Liver (tissue), 9 donors: ENCODE results near the gene GABBR2. TPM values are rescaled to one million over a fixed set of nuclear protein-coding genes. Genes with fewer than 3 reads are reported as not detected.

Experiments
- DNase-seq: peaks from one replicate; pipeline ENCODE4 v3.0.0-alpha.2; 2017; ENCODE audit warnings: low spot score
- H3K27ac ChIP-seq, 2 donors: one replicate each; pipeline ENCODE4 v1.7.0; 2013; ENCODE audit warnings: inconsistent platforms in 2 of 2, low read length in 2 of 2, control low read depth in 1 of 2, low read depth in 1 of 2, mild to moderate bottlenecking in 1 of 2
- H3K27me3 ChIP-seq, 4 donors: one replicate each; pipeline versions ENCODE4 v1.6.1 to v1.7.0; 2013; ENCODE audit warnings: low read length in 3 of 4, inconsistent platforms in 1 of 4, mild to moderate bottlenecking in 1 of 4, moderate library complexity in 1 of 4; ENCODE audit not compliant: control insufficient read depth in 4 of 4, insufficient read depth in 4 of 4
- H3K36me3 ChIP-seq, 4 donors: one replicate each; pipeline versions ENCODE4 v1.6.1 to v1.7.0; 2013; ENCODE audit warnings: low read length in 3 of 4, mild to moderate bottlenecking in 3 of 4, low read depth in 1 of 4, moderate library complexity in 1 of 4; ENCODE audit not compliant: control insufficient read depth in 4 of 4, insufficient read depth in 3 of 4
- H3K4me1 ChIP-seq, 4 donors: one replicate each; pipeline versions ENCODE4 v1.6.1 to v1.7.0; 2013; ENCODE audit warnings: low read length in 3 of 4, mild to moderate bottlenecking in 3 of 4, moderate library complexity in 1 of 4; ENCODE audit not compliant: control insufficient read depth in 4 of 4, insufficient read depth in 4 of 4
- H3K4me3 ChIP-seq, 3 donors: one replicate each; pipeline versions ENCODE4 v1.6.1 to v1.7.0; 2013; ENCODE audit warnings: low read length in 3 of 3, control low read depth in 1 of 3, low read depth in 1 of 3, mild to moderate bottlenecking in 1 of 3
- H3K9ac ChIP-seq, 2 donors: one replicate each; pipeline ENCODE4 v1.7.0; 2013; ENCODE audit warnings: low read length in 2 of 2, mild to moderate bottlenecking in 2 of 2, moderate library complexity in 2 of 2, control low read depth in 1 of 2, low read depth in 1 of 2
- H3K9me3 ChIP-seq, 4 donors: one replicate each; pipeline versions ENCODE4 v1.6.1 to v1.7.0; 2013; ENCODE audit warnings: low read length in 3 of 4; ENCODE audit not compliant: control insufficient read depth in 4 of 4
- EGR1 ChIP-seq, 2 donors: IDR thresholded peaks; 2 replicates each; pipeline ENCODE4 v1.6.1; 2016 to 2018; ENCODE audit warnings: antibody characterized with exemption in 2 of 2, low read depth in 2 of 2
- FOXA1 ChIP-seq: IDR thresholded peaks from 2 replicates; pipeline ENCODE4 v1.6.1; 2016; ENCODE audit warnings: antibody characterized with exemption
- FOXA2 ChIP-seq: IDR thresholded peaks from 2 replicates; pipeline ENCODE4 v1.6.1; 2016; ENCODE audit warnings: antibody characterized with exemption
- GABPA ChIP-seq, 2 donors: IDR thresholded peaks in 1 of 2; conservative IDR thresholded peaks in 1 of 2; 2 replicates each; pipeline ENCODE4 v1.6.1; 2016; ENCODE audit warnings: antibody characterized with exemption in 2 of 2, mild to moderate bottlenecking in 1 of 2, moderate library complexity in 1 of 2
- HNF4A ChIP-seq, 2 donors: conservative IDR thresholded peaks; 2 replicates each; pipeline ENCODE4 v1.6.1; 2016; ENCODE audit warnings: antibody characterized with exemption in 2 of 2, mild to moderate bottlenecking in 2 of 2
- HNF4G ChIP-seq: IDR thresholded peaks from 2 replicates; pipeline ENCODE4 v1.6.1; 2016; ENCODE audit warnings: antibody characterized with exemption
- JUND ChIP-seq, 2 donors: IDR thresholded peaks; 2 replicates each; pipeline ENCODE4 v1.6.1; 2016; ENCODE audit warnings: antibody characterized with exemption in 2 of 2
- RAD21 ChIP-seq, 2 donors: IDR thresholded peaks; 2 replicates each; pipeline ENCODE4 v1.6.1; 2016; ENCODE audit warnings: antibody characterized with exemption in 2 of 2, mild to moderate bottlenecking in 2 of 2
- RXRA ChIP-seq, 2 donors: IDR thresholded peaks; 2 replicates each; pipeline ENCODE4 v1.6.1; 2017 to 2018; ENCODE audit warnings: antibody characterized with exemption in 2 of 2, mild to moderate bottlenecking in 1 of 2
- SP1 ChIP-seq: IDR thresholded peaks from 2 replicates; pipeline ENCODE4 v1.6.1; 2018; ENCODE audit warnings: antibody characterized with exemption, mild to moderate bottlenecking
- TAF1 ChIP-seq: conservative IDR thresholded peaks from 2 replicates; pipeline ENCODE4 v1.6.1; 2016; ENCODE audit warnings: antibody characterized with exemption, mild to moderate bottlenecking
- YY1 ChIP-seq: IDR thresholded peaks from 2 replicates; pipeline ENCODE4 v1.6.1; 2016; ENCODE audit warnings: antibody characterized with exemption, mild to moderate bottlenecking
- WGBS: extraction: QIAGEN DNeasy Blood & Tissue Kit; methylation state at CpG from one replicate; pipeline ENCODE4 v1.1.7; 2013; 5-methylcytosine and 5-hydroxymethylcytosine counted together
- polyA plus RNA-seq, 2 donors: library from polyadenylated mRNA; stranded (reverse) in 1 of 2; unstranded in 1 of 2; fragments of 200-250 nt in 1 of 2; fragments of >200 nt in 1 of 2; fragmentation: Nextera tagmentation in 1 of 2; extraction: Ambion mirVana in 1 of 2; gene quantifications; one replicate each; pipeline versions ENCODE4 v1.2.1 to v1.2.3, GENCODE V29; 2013 to 2015
- total RNA-seq, 2 donors: library from RNA; depleted of rRNA; stranded (reverse); fragments of >200 nt; gene quantifications; one replicate each; pipeline ENCODE4 v1.2.3, GENCODE V29; 2014
- TF ChIP-seq, protein P1 (sequence below): IDR thresholded peaks from 2 replicates; pipeline ENCODE4 v1.6.1; 2016; ENCODE audit warnings: antibody characterized with exemption
- TF ChIP-seq, protein P2 (sequence below): fragments of 150-350 bp; IDR thresholded peaks from 2 replicates; pipeline ENCODE4 v1.5.1; 2017; ENCODE audit warnings: improper control_type of control experiment, low read depth, low read length; ENCODE audit not compliant: missing input control
- TF ChIP-seq, protein P3 (sequence below): IDR thresholded peaks from 2 replicates; pipeline ENCODE4 v1.6.1; 2016; ENCODE audit warnings: antibody characterized with exemption
- TF ChIP-seq, protein P4 (sequence below): IDR thresholded peaks from 2 replicates; pipeline ENCODE4 v1.6.1; 2016; ENCODE audit warnings: antibody characterized with exemption, mild to moderate bottlenecking
- donor health status: healthy.
- donor health status: healthy.
- donor health status: healthy.
- donor health status: healthy.
- donor health status: healthy.

GABBR2 gene
- total and polyA plus RNA-seq, 4 donors, result 0.03 to 0.23 (median 0.08) TPM; not detected in 1

DNA sequence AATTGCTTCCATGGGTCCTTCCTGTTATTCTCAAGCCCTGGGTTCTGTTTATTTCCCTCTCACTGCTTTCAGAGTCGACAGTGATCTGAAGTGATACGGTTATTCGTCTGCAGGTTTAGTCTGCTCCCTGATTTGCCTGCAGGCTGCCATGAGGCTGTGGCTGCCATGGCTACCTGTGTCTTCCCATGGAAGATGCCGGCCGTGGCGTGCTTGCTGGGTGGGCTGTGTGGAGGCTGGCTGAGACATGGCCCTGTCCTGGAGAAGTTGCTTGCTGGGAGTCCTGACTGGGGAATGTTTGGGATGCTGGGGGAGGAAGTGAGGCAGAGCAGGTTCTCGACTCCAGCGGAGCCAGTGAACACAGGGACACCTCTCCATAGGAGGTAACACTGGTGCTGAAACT lies 349.2 kb downstream of the GABBR2 start:
- no peak overlapping the region for H3K9ac ChIP-seq
- no peaks in the 10 kb centered on the region for H3K36me3 ChIP-seq
- TF ChIP-seq SP1, result no peak
- TF ChIP-seq RXRA (IDR thresholded peaks at IDR 0.05), result no peak
- TF ChIP-seq EGR1 (IDR thresholded peaks at IDR 0.05; ENCODE audit: low read depth in 2 of 2), result no peak
- H3K9me3 ChIP-seq, result no peaks in the 10 kb centered on the region
- no peak overlapping the region for H3K4me3 ChIP-seq
- no peak overlapping the region for H3K27ac ChIP-seq
- 88% methylated on average over 8 of the region's 8 CpGs for WGBS
- DNase-seq, result no peak
- peaks cover 0 to 10% (median 0%) of the 10 kb centered on the region in 4 donors for H3K27me3 ChIP-seq
- H3K4me1 ChIP-seq, result no peaks in the 10 kb centered on the region

DNA sequence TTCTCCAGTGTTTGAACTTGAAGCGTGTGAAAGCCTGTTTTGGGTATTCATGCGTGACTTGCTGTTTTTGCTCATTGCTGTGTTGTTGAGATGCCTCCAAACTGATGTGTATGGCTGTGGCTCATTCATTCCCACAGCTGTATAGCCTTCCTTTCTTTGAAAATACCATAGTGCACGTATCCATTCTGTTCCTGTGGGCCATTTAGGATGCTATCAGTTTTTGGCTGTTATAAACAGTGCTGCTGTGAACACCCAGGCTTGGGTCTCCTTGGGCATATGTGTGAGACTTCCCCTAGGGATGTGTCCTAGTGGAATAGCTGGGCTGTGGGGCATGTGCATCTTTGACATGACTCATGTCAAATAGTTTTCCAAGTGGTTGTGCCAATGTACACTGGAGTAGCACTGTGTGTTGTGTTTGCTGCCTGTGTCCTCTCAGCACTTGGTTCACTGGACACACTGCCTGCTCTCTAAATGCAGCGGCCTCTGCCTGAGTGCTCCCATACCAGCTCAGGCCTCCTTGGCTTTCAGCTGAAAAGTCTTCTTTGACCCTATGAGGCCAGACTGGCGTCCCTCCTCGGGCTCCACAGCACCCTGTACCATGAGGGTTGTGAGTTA lies 350.7 kb downstream of the GABBR2 start:
- no peaks in the 10 kb centered on the region for H3K36me3 ChIP-seq
- H3K4me3 ChIP-seq, result no peak overlapping the region
- no peaks in the 10 kb centered on the region for H3K9me3 ChIP-seq
- TF ChIP-seq HNF4G (no peak), TAF1 (no peak), GABPA (IDR thresholded peaks at IDR 0.05 in 1 of 2, conservative IDR thresholded peaks at IDR 0.05 in 1 of 2) (no peak), RXRA (IDR thresholded peaks at IDR 0.05) (no peak), YY1 (no peak), SP1 (no peak), EGR1 (IDR thresholded peaks at IDR 0.05; ENCODE audit: low read depth in 2 of 2) (no peak), HNF4A (conservative IDR thresholded peaks at IDR 0.05) (no peak), RAD21 (IDR thresholded peaks at IDR 0.05) (no peak), FOXA1 (no peak), FOXA2 (no peak), JUND (IDR thresholded peaks at IDR 0.05) (no peak)
- TF ChIP-seq, protein P1, sequence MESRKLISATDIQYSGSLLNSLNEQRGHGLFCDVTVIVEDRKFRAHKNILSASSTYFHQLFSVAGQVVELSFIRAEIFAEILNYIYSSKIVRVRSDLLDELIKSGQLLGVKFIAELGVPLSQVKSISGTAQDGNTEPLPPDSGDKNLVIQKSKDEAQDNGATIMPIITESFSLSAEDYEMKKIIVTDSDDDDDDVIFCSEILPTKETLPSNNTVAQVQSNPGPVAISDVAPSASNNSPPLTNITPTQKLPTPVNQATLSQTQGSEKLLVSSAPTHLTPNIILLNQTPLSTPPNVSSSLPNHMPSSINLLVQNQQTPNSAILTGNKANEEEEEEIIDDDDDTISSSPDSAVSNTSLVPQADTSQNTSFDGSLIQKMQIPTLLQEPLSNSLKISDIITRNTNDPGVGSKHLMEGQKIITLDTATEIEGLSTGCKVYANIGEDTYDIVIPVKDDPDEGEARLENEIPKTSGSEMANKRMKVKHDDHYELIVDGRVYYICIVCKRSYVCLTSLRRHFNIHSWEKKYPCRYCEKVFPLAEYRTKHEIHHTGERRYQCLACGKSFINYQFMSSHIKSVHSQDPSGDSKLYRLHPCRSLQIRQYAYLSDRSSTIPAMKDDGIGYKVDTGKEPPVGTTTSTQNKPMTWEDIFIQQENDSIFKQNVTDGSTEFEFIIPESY, result no peak
- TF ChIP-seq, protein P2, sequence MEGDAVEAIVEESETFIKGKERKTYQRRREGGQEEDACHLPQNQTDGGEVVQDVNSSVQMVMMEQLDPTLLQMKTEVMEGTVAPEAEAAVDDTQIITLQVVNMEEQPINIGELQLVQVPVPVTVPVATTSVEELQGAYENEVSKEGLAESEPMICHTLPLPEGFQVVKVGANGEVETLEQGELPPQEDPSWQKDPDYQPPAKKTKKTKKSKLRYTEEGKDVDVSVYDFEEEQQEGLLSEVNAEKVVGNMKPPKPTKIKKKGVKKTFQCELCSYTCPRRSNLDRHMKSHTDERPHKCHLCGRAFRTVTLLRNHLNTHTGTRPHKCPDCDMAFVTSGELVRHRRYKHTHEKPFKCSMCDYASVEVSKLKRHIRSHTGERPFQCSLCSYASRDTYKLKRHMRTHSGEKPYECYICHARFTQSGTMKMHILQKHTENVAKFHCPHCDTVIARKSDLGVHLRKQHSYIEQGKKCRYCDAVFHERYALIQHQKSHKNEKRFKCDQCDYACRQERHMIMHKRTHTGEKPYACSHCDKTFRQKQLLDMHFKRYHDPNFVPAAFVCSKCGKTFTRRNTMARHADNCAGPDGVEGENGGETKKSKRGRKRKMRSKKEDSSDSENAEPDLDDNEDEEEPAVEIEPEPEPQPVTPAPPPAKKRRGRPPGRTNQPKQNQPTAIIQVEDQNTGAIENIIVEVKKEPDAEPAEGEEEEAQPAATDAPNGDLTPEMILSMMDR, result no peak
- TF ChIP-seq, protein P3, sequence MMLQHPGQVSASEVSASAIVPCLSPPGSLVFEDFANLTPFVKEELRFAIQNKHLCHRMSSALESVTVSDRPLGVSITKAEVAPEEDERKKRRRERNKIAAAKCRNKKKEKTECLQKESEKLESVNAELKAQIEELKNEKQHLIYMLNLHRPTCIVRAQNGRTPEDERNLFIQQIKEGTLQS, result no peak
- TF ChIP-seq, protein P4, sequence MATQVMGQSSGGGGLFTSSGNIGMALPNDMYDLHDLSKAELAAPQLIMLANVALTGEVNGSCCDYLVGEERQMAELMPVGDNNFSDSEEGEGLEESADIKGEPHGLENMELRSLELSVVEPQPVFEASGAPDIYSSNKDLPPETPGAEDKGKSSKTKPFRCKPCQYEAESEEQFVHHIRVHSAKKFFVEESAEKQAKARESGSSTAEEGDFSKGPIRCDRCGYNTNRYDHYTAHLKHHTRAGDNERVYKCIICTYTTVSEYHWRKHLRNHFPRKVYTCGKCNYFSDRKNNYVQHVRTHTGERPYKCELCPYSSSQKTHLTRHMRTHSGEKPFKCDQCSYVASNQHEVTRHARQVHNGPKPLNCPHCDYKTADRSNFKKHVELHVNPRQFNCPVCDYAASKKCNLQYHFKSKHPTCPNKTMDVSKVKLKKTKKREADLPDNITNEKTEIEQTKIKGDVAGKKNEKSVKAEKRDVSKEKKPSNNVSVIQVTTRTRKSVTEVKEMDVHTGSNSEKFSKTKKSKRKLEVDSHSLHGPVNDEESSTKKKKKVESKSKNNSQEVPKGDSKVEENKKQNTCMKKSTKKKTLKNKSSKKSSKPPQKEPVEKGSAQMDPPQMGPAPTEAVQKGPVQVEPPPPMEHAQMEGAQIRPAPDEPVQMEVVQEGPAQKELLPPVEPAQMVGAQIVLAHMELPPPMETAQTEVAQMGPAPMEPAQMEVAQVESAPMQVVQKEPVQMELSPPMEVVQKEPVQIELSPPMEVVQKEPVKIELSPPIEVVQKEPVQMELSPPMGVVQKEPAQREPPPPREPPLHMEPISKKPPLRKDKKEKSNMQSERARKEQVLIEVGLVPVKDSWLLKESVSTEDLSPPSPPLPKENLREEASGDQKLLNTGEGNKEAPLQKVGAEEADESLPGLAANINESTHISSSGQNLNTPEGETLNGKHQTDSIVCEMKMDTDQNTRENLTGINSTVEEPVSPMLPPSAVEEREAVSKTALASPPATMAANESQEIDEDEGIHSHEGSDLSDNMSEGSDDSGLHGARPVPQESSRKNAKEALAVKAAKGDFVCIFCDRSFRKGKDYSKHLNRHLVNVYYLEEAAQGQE, result no peak
- no peak for DNase-seq
- no peak overlapping the region for H3K9ac ChIP-seq
- H3K27ac ChIP-seq, result no peak overlapping the region
- 91% methylated on average over 6 of the region's 6 CpGs for WGBS
- H3K27me3 ChIP-seq, result peaks cover 0 to 10% (median 0%) of the 10 kb centered on the region in 4 donors
- H3K4me1 ChIP-seq, result no peaks in the 10 kb centered on the region
